B cell (primary cell): ENCODE data around the gene GARRE1.

Experiments used
- CTCF ChIP-seq: fragments of 200-600 bp; IDR thresholded peaks from one replicate; pipeline ENCODE4 v1.8.0; 2022; ENCODE audit warnings: antibody characterized with exemption, mild to moderate bottlenecking
- EZH2 ChIP-seq: IDR thresholded peaks from 2 replicates; pipeline ENCODE4 v1.6.1; 2012; ENCODE audit warnings: borderline replicate concordance, low read depth, mild to moderate bottlenecking, moderate library complexity, low read length; ENCODE audit not compliant: insufficient read depth, poor library complexity, severe bottlenecking

GRCh38 chr19:34287662-34288140 lies 33.3 kb downstream of the GARRE1 start:
- TF ChIP-seq CTCF (no peak), EZH2 (no peak)
